Fibroblast of skin of scalp (primary cell): Measurements from ENCODE around the gene TTLL11.

Experiments used
- DNase-seq: peaks from one replicate; pipeline ENCODE4 v3.0.0-alpha.2; 2013

Gene TTLL11

GRCh38 chr9:121781701-121782464, 311.2 kb downstream of the TTLL11 start:
- DNase-seq: no peak

- DNase-seq: no peak
Observed at GRCh38 chr9:121781145-121781548, 312.0 kb downstream of the TTLL11 start.

- no peak for DNase-seq
Observed at GRCh38 chr9:121780177-121781040, 312.7 kb downstream of the TTLL11 start.

GRCh38 chr9:121779381-121780117, 313.6 kb downstream of the TTLL11 start:
- peak; percentile 15 for DNase-seq

GRCh38 chr9:121778252-121779225, 314.6 kb downstream of the TTLL11 start:
- DNase-seq: no peak

- DNase-seq: no peak
Observed at GRCh38 chr9:121776739-121777637, 316.1 kb downstream of the TTLL11 start.

- no peak for DNase-seq
Observed at GRCh38 chr9:121776001-121776738, 316.9 kb downstream of the TTLL11 start.

- no peak for DNase-seq
Observed at GRCh38 chr9:121774715-121775613, 318.1 kb downstream of the TTLL11 start.

GRCh38 chr9:121773954-121774714, 319.0 kb downstream of the TTLL11 start:
- no peak for DNase-seq

GRCh38 chr9:121773286-121773953, 319.7 kb downstream of the TTLL11 start:
- DNase-seq: no peak

GRCh38 chr9:121772600-121773285, 320.4 kb downstream of the TTLL11 start:
- no peak for DNase-seq
